HG02763 (cell line): Measurements from ENCODE around the gene OBSCN.

Experiments used
- ATAC-seq: cut with Tn5 transposase; IDR thresholded peaks from one replicate; pipeline ENCODE4 v1.9.1; 2021; ENCODE audit warnings: mild to moderate bottlenecking, moderate library complexity; ENCODE audit not compliant: unreplicated experiment

Gene OBSCN

DNA sequence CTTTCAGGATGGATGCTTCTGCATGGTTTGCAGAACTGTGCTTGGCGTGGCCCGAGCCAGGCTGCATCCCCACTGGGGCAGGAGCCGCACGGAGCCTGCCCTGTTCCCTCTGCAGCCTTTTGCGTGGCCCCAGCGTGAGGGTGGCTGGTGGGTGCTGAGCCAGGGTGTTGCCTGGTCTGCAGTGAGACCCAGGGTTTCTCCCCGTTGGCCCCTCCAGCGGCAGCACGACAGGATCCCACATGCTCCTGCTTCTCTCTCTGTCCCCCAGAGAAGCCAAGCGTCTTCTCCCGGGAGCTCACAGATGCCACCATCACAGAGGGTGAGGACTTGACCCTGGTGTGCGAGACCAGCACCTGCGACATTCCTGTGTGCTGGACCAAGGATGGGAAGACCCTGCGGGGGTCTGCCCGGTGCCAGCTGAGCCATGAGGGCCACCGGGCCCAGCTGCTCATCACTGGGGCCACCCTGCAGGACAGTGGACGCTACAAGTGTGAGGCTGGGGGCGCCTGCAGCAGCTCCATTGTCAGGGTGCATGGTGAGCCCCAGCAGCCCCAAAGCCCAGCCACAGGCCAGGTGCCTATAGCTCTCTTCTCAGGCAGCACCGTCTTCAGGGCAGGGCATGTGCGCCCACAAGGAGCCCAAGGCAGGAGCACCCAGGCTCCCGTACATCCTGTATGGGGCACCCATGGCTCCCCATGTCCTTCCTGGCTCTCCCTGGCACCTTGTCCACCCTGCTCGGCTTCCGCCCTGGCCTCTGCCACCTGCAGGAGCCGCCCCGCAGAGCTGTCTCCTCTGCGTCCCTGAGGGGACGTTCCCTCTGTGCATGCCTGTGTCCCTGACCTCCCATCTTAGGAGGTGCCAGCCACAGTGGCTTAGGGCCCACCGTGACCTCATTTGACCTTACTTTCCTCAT lies 78.9 kb downstream of the OBSCN start:
- ATAC-seq, result no peak

DNA sequence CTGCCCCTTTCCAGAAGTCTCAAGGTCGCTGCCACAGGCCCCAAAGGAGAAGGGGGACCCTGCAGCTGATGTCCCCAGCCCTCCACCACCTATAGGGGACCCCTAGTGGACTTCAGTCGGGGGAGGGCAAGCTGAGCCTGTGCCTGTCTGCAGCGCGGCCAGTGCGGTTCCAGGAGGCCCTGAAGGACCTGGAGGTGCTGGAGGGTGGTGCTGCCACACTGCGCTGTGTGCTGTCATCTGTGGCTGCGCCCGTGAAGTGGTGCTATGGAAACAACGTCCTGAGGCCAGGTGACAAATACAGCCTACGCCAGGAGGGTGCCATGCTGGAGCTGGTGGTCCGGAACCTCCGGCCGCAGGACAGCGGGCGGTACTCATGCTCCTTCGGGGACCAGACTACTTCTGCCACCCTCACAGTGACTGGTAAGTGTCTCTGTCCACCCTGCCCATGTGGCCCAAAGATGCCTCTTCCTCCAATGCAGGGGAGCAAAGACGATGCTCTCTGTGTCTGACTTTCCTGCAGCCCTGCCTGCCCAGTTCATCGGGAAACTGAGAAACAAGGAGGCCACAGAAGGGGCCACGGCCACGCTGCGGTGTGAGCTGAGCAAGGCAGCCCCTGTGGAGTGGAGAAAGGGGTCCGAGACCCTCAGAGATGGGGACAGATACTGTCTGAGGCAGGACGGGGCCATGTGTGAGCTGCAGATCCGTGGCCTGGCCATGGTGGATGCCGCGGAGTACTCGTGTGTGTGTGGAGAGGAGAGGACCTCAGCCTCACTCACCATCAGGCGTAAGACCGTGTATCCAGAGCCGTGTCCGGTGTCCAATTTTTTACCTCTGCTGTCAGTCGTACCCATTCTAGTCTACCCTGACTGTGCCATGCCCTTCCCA lies 79.9 kb downstream of the OBSCN start:
- ATAC-seq, result no peak

DNA sequence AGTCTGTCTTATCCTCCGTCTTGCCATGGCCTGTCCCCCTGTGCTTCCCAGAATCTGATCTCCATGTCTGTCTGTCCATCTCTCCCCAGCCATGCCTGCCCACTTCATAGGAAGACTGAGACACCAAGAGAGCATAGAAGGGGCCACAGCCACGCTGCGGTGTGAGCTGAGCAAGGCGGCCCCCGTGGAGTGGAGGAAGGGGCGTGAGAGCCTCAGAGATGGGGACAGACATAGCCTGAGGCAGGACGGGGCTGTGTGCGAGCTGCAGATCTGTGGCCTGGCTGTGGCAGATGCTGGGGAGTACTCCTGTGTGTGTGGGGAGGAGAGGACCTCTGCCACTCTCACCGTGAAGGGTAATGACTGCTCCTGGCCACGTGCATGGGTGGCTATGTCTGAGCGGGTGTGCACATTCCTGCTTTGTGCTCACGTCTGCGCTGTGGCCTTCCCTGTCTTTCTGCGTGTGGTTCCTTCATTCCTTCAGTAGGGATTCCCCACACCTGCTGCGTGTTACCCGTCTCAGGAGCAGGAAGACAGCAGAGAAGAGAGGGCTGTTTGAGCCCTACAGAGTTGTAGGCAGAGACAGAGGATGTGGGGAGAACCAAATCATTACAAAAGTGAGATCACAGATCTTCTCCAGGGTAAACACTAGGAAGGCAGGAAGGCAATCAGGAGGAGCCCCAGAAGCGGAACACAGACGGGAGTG lies 80.8 kb downstream of the OBSCN start:
- no peak for ATAC-seq

DNA sequence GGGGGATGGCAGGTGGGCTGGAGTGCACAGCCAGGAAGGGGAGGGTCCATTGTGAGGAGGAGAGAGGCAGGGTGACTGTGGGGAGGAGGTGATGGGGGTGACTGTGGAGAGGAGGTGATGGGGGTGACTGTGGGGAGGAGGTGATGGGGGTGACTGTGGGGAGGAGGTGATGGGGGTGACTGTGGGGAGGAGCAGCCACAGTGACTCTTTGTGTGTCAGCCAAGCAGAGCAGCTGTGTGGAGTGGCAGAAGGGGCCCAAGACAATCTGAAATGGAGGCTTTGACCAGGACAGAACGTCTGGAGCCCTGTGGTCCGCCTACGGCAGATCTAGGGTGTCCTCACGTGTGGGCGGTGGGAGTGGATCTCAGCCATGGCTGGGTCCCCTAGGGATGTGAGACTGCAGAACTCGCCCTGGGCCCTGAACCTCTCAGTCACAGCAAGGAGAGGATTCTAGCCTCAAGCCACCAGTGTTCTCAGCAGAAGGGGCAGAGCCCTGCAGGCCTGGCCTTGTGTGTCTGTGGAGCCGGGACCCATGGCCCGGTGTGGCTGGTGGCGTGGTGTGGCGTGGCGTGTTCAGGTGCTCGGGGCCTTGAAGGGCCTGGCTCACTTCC lies 81.5 kb downstream of the OBSCN start:
- no peak for ATAC-seq

DNA sequence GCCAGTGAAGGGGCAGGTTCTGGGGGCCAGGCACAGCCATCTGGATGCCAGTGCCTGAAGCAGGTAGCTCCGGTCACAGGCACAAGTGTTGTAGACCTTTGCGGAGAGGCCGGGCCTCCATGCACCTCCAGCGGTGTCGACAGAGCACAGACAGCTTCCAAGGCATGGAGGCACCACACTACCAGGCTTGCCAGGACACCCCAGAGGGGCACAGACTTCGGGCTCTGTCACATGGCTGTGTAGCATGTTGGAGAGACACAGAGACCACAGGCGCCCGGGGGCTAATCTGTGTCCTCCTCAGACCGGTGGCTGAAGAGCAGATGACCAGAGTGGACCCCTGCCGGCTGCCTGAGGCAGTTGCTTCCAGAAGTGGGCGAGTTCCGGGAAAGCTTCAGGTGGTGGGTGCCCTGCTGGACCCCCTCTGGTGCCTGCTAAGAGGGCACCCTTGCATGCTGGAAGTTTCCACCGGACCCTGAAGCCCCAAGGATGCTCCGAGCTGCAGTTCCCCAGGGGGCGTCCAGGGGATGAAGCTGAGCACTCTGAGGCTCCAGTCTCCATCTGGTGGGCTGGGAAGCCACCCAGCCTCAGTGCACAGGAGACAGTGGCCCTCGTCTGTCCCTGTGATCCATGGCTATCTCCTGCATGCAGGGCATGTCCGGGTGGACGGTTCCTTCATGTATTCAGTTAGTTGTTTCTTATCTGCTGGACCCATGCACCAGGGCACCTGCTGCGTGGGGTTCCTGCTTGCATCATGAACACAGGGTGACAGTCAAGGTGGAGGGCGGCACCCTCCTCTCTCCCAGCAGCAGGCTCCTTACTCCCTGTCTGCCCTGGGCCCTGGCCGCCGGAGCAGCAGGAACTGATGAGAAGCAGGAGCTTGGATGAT lies 82.4 kb downstream of the OBSCN start:
- no peak for ATAC-seq

DNA sequence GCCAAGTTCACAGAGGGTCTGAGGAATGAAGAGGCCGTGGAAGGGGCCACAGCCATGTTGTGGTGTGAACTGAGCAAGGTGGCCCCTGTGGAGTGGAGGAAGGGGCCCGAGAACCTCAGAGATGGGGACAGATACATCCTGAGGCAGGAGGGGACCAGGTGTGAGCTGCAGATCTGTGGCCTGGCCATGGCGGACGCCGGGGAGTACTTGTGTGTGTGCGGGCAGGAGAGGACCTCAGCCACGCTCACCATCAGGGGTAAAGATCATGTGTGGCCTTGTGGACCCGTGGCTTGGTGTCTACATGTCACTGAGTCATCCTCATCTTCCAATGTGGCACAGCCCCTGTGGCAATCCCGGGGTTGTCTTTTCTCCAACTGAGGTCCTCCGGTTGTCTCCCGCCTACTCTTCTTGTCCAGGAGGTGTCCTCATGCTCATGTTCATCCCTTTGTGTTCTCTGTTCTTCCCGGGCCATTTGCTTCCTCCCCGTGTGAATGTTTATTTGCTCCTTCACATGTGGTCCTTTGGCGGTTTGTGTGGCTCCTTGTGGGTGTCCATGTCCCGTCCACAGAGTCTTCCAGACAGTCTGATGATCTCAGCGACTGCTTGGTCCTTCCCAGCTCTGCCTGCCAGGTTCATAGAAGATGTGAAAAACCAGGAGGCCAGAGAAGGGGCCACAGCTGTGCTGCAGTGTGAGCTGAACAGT lies 84.2 kb downstream of the OBSCN start:
- no peak for ATAC-seq

DNA sequence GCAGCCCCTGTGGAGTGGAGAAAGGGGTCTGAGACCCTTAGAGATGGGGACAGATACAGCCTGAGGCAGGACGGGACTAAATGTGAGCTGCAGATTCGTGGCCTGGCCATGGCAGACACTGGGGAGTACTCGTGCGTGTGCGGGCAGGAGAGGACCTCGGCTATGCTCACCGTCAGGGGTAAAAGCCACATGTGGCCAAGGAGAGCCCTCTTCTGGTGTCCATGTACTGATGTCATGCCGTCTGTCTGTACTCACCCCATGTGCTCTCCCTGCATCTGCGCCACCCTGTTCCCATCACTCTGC lies 84.7 kb downstream of the OBSCN start:
- no peak for ATAC-seq

DNA sequence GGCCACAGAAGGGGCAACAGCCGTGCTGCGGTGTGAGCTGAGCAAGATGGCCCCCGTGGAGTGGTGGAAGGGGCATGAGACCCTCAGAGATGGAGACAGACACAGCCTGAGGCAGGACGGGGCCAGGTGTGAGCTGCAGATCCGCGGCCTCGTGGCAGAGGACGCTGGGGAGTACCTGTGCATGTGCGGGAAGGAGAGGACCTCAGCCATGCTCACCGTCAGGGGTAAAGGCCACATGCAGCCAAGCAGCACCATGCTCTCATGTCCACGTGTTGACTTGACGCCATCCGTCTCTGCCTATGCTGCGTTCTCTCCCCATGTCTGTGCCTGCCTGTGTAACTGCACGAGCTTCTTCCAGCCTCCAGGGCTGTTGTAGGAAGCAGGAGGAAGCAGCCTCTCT lies 85.5 kb downstream of the OBSCN start:
- ATAC-seq, result no peak

DNA sequence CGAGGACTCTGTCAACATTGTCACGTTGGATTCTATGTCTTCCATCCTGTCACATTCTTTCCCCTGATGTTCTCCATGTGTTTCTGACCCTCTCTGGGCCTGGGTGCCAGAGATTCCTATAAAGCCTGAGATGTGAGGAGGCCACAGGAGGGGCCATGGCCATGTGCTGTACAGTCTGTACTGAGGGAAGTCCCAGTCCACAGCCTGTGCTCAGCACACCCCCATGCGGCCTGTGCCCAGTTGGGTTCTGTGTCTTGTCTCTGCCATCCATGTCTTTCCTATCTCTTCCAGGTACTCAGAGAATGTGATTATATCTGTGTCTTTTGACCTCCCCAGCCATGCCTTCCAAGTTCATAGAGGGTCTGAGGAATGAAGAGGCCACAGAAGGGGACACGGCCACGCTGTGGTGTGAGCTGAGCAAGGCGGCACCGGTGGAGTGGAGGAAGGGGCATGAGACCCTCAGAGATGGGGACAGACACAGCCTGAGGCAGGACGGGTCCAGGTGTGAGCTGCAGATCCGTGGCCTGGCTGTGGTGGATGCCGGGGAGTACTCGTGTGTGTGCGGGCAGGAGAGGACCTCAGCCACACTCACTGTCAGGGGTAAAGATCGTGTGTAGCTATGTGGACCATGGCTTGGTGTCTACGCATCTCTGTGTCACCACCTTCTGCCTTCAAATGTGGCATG lies 86.1 kb downstream of the OBSCN start:
- ATAC-seq, result no peak

DNA sequence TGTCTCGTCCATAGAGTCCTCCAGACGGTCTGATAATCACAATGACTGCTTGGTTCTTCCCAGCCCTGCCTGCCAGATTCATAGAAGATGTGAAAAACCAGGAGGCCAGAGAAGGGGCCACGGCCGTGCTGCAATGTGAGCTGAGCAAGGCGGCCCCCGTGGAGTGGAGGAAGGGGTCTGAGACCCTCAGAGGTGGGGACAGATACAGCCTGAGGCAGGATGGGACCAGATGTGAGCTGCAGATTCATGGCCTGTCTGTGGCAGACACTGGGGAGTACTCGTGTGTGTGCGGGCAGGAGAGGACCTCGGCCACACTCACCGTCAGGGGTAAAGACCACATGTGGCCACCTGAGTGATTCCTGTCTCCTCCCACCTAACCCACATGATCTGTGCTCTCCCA lies 86.9 kb downstream of the OBSCN start:
- ATAC-seq, result no peak

DNA sequence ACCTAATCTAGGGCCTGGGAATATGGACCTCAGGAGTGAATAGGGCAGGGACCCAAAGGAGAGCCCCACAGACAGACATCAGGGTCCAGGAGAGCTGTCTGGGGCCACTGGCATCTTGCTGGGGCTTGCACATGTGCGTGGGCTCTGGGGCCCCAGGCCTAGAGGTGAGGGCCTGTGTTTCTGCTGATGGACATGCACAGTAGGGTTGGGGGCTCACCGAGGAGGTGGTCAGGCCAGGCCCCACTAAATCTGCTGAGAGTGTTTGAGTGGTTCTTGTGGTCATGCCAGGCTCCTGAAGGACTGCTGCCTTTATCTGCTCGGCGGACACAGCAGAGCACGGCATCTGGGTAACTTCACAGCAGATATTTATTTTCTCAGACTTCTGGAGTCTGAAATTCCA lies 87.4 kb downstream of the OBSCN start:
- no peak for ATAC-seq

DNA sequence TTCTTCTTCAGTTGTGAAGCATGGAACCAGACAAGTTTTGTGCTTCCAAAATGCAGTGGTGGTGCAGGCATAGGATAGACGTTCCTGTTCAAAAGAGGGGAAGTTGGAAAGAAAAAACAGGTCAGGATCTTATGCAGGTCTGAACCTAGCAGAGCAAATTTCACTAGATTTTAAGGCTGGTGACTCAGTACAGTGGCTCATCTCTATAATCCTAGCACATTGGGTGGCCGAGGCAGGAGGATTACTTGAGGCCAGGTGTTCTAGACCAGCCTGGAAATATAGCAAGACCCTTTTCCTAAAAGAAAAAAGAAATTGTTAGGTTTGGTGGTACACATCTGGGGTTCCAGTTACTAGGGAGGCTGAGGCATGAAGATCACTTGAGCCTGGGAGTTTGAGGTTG lies 88.1 kb downstream of the OBSCN start:
- no peak for ATAC-seq

DNA sequence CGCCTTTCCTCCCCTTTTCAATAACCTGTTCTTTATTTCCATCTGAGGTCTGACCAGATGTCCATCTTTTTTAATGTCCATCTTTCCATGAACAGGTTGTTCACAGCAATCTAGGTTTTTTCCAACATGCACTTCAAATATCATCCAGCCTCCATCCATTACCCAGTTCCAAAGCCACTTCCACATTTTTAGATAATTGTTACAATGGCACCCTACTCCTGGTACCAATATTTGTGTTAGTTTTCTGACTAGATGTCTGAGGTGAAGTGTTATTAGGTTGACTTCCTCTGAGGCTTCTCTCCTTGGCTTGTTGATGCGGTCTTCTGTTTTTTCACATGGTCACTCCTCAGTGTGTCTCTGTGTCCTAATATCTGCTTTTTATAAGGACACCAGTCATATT lies 89.4 kb downstream of the OBSCN start:
- ATAC-seq, result no peak

DNA sequence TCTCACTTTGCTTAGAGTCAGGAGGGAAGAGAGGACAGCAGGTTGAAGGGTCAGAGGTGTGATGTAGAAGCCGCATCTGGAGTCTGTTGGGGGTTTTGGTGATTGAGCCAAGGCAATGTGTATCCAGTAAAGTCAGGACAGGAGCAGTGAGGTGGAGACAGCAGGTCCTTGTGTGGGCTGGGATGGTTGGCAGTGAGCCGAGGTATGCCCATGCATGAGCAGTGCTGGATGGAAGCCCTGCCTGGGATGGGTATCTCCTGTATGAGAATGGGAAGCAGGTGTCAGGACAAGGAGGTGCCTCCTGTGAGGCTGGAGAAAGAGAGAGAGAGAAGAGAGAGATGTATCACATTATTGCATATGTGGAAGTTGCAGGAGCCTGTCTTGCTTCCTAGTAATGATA lies 90.0 kb downstream of the OBSCN start:
- no peak for ATAC-seq

DNA sequence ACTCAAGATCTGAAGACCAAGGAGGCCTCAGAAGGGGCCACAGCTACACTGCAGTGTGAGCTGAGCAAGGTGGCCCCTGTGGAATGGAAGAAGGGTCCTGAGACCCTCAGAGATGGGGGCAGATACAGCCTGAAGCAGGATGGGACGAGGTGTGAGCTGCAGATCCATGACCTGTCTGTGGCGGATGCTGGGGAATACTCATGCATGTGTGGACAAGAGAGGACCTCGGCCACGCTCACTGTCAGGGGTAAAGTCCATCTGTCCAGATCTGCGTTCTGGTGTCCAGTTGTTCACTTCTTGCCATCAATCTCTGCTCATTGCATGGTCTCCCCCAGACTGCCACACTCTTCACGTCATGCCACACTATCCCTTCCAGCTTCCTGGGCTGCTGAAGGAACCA lies 90.6 kb downstream of the OBSCN start:
- ATAC-seq, result no peak

DNA sequence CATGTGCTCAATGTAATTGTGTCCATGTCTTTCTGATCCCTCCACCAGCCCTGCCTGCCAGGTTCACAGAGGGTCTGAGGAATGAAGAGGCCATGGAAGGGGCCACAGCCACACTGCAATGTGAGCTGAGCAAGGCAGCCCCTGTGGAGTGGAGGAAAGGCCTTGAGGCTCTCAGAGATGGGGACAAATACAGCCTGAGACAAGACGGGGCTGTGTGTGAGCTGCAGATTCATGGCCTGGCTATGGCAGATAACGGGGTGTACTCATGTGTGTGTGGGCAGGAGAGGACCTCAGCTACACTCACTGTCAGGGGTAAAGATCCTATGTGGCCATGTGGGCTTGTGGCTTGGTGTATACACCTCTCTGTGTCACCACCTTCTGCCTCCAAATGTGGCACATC lies 91.4 kb downstream of the OBSCN start:
- no peak for ATAC-seq

DNA sequence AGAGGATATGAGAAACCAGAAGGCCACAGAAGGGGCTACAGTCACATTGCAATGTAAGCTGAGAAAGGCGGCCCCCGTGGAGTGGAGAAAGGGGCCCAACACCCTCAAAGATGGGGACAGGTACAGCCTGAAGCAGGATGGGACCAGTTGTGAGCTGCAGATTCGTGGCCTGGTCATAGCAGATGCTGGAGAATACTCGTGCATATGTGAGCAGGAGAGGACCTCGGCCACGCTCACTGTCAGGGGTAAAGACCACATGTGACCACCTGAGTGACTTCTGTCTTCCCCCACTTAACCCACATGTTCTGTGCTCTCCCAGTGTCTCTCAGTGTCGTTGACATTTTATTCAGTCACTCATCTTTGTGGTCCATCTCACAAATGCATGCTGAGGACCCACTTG lies 92.1 kb downstream of the OBSCN start:
- no peak for ATAC-seq

DNA sequence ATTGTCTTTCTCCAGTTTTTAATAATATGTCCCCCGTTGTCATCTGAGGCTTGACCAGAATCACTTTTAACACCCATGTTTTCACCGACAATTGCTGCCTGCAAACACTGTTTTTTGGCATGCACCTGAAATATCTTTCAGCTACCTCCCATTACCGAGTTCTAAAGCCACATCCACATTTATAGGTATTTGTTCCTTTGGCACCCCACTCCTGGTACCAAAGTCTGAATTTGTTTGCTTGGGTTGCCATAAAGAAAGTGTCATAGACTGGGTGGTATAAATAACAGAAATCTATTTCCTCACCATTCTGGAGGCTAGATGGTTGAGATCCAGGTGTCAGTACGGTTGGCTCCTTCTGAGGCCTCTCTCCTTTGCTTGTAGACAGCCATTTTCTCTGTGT lies 94.2 kb downstream of the OBSCN start:
- ATAC-seq, result no peak

DNA sequence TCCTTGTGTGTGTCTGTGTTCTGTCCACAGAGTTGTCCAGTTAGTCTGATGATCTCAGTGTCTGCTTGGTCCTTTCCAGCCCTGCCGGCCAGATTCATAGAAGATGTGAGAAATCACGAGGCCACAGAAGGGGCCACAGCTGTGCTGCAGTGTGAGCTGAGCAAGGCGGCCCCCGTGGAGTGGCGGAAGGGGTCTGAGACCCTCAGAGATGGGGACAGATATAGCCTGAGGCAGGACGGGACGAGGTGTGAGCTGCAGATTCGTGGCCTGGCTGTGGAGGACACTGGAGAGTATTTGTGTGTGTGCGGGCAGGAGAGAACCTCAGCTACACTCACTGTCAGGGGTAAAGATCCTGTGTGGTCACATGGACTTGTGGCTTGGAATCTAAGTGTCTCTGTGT lies 95.8 kb downstream of the OBSCN start:
- no peak for ATAC-seq
